Measurements from ENCODE around the gene SUMO4.

- TF ChIP-seq TARDBP (IDR thresholded peaks at IDR 0.05) = no peak
- no peak for TF ChIP-seq FOXK2 (IDR thresholded peaks at IDR 0.05)
- no peak for TF ChIP-seq FOXA1 (IDR thresholded peaks at IDR 0.05)
- TF ChIP-seq ELF4 (IDR thresholded peaks at IDR 0.05) = no peak
- TF ChIP-seq FOXM1 (IDR thresholded peaks at IDR 0.05; ENCODE audit: borderline replicate concordance) = no peak
- no peak for TF ChIP-seq SP1 (IDR thresholded peaks at IDR 0.05)
- no peak for TF ChIP-seq ZNF384 (IDR thresholded peaks at IDR 0.05)
- no peak for TF ChIP-seq BHLHE40 (IDR thresholded peaks at IDR 0.05; ENCODE audit: borderline replicate concordance)
- TF ChIP-seq L3MBTL2 (conservative IDR thresholded peaks at IDR 0.05) = no peak
- TF ChIP-seq PKNOX1 (IDR thresholded peaks at IDR 0.05) = no peak
- TF ChIP-seq ARNT (IDR thresholded peaks at IDR 0.05) = no peak
- TF ChIP-seq LEF1 (IDR thresholded peaks at IDR 0.05; ENCODE audit: borderline replicate concordance) = no peak
- TF ChIP-seq CTBP1 (IDR thresholded peaks at IDR 0.05; ENCODE audit: borderline replicate concordance) = no peak
These were observed 25.2 kb downstream of the SUMO4 start for GRCh38 chr6:149425224-149425623.

All from HEK293T (cell line).